Measurements from ENCODE around the gene CLMN. TPM values are rescaled to one million over a fixed set of nuclear protein-coding genes. Genes with fewer than 3 reads are reported as not detected.

The CLMN gene
- total and polyA plus RNA-seq, 2 experiments from 2014 or later, result 15.7 to 40.0 TPM

DNA sequence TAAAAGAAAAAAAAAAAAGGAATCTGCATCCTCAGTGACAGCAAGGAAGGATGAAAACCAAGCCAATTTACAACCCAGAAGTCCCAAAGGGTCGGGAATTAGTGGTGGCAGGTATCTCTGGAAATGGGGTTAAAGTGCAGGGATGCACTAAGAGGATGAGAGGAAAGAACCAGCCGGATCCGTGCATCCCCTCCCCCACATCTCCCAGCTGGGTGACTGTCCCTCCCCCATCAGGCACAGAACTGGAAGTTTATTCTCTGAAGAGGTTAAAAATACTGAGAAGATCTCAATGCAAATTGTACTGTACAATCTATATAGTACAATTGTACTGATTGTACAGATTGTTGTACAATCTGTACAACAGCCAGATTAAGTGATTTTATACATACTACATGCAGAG, 15.4 kb downstream of the CLMN start:
- H3K36me3 ChIP-seq (replicated peaks; ENCODE audit: insufficient read depth, low read depth), result no peaks in the 10 kb centered on the region
- no peak for DNase-seq (ENCODE audit: low spot score)
- H4K20me1 ChIP-seq (ENCODE audit: insufficient read depth, poor library complexity, severe bottlenecking), result no peaks in the 10 kb centered on the region
- no peaks in the 10 kb centered on the region for H3K9me3 ChIP-seq (ENCODE audit: low read depth)
- peaks cover 23% of the 10 kb centered on the region for H3K79me2 ChIP-seq
- WGBS (ENCODE audit: low lambda C conversion rate, missing lambda C conversion rate), result 63% methylated on average over 3 of the region's 3 CpGs
- H3K4me3 ChIP-seq, result no peak overlapping the region
- peaks cover 14% of the 10 kb centered on the region for H3K4me1 ChIP-seq (ENCODE audit: insufficient read depth)
- no peaks in the 10 kb centered on the region for H3K27me3 ChIP-seq
- no peaks in the 10 kb centered on the region for H3K9me2 ChIP-seq (replicated peaks; ENCODE audit: insufficient read depth)
- TF ChIP-seq EZH2 (IDR thresholded peaks at IDR 0.05; ENCODE audit: borderline replicate concordance), result no peak
- TF ChIP-seq EZH2phosphoT487 (IDR thresholded peaks at IDR 0.05; ENCODE audit: low read depth, severe bottlenecking, unreplicated experiment), result no peak
- TF ChIP-seq, protein P1, sequence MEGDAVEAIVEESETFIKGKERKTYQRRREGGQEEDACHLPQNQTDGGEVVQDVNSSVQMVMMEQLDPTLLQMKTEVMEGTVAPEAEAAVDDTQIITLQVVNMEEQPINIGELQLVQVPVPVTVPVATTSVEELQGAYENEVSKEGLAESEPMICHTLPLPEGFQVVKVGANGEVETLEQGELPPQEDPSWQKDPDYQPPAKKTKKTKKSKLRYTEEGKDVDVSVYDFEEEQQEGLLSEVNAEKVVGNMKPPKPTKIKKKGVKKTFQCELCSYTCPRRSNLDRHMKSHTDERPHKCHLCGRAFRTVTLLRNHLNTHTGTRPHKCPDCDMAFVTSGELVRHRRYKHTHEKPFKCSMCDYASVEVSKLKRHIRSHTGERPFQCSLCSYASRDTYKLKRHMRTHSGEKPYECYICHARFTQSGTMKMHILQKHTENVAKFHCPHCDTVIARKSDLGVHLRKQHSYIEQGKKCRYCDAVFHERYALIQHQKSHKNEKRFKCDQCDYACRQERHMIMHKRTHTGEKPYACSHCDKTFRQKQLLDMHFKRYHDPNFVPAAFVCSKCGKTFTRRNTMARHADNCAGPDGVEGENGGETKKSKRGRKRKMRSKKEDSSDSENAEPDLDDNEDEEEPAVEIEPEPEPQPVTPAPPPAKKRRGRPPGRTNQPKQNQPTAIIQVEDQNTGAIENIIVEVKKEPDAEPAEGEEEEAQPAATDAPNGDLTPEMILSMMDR (IDR thresholded peaks at IDR 0.05; ENCODE audit: poor library complexity), result no peak
- H3K27ac ChIP-seq, result no peak overlapping the region
- no peak overlapping the region for H3K4me2 ChIP-seq
- H2AFZ ChIP-seq, result no peak overlapping the region

DNA sequence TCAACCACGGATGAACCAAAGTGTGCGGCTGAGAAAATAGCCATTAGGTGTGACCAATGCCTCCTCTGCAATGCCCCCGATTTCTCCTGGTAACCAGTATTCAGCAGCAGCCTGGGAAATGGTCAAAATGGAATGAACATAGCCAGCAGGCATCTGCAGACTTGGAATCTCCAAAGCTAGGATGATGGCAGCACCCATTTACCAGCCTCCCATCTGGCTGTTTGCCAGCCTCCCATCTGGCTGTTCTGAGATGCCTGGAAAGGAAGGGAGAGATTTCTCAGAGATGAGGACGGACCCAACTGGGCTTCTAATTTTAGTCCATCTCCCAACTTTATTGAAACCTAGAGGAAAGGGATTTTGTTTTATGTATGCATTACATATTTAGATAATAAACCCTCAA, 16.2 kb downstream of the CLMN start:
- no peak overlapping the region for H3K4me2 ChIP-seq
- H3K27ac ChIP-seq, result no peak overlapping the region
- TF ChIP-seq, protein P1 (IDR thresholded peaks at IDR 0.05; ENCODE audit: poor library complexity), result no peak
- TF ChIP-seq EZH2phosphoT487 (IDR thresholded peaks at IDR 0.05; ENCODE audit: low read depth, severe bottlenecking, unreplicated experiment), result no peak
- TF ChIP-seq EZH2 (IDR thresholded peaks at IDR 0.05; ENCODE audit: borderline replicate concordance), result no peak

DNA sequence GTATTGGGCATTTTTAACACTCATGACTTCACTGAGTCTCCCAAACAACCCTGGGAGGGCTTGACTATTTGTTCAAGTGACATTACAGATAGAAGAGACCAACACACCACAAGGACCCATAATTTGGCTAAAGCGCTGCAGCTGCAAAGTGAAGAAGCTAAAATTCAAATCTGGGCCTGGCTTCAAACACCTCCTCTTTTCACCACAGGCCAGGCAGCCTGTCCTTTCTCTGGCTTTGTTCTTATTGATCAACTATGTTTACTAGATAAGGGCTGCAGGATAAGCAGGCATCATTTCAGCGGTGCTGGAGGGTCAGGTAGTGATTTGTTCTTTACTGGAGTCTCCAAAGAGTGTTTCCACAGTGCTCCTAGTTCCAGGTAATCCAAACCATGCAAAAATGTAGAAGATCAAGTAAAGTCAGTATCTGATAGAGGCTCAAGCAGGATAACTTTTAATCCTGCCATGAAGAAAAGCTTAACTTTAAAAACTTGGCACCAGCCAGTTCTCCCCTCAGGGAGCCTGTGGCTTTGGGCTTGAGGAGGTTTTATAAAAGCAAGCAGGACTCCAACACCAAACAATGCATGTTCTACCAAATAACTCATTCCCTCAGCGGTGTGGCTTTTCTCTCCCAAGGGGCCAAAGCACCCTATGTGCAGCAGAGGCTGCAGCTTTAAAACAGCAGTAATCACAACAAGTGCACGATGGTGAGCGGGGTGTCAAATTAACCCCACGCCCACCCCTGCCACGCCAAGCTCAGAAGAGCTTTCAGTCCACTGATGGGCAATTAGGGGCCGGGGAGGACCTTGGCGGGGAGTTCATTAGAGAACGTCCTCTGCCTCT, 16.8 kb downstream of the CLMN start:
- Histone ChIP-seq H3K79me2 (peaks cover 23% of the 10 kb centered on the region), H3K4me2 (no peak overlapping the region), H3K27me3 (no peaks in the 10 kb centered on the region), H4K20me1 (ENCODE audit: insufficient read depth, poor library complexity, severe bottlenecking) (no peaks in the 10 kb centered on the region), H3K9me2 (replicated peaks; ENCODE audit: insufficient read depth) (no peaks in the 10 kb centered on the region), H3K27ac (no peak overlapping the region), H2AFZ (no peak overlapping the region), H3K4me3 (no peak overlapping the region), H3K4me1 (ENCODE audit: insufficient read depth) (peaks cover 14% of the 10 kb centered on the region), H3K9me3 (ENCODE audit: low read depth) (no peaks in the 10 kb centered on the region), H3K36me3 (replicated peaks; ENCODE audit: insufficient read depth, low read depth) (no peaks in the 10 kb centered on the region)
- TF ChIP-seq EZH2phosphoT487 (IDR thresholded peaks at IDR 0.05; ENCODE audit: low read depth, severe bottlenecking, unreplicated experiment) (no peak), EZH2 (IDR thresholded peaks at IDR 0.05; ENCODE audit: borderline replicate concordance) (no peak)
- TF ChIP-seq, protein P1 (IDR thresholded peaks at IDR 0.05; ENCODE audit: poor library complexity), result no peak
- DNase-seq (ENCODE audit: low spot score), result no peak
- WGBS (ENCODE audit: low lambda C conversion rate, missing lambda C conversion rate), result 71% methylated on average over 10 of the region's 10 CpGs

More for the DNA sequence above, 16.2 kb downstream of the CLMN start:
- Histone ChIP-seq H3K9me2 (replicated peaks; ENCODE audit: insufficient read depth) (no peaks in the 10 kb centered on the region), H2AFZ (no peak overlapping the region), H3K36me3 (replicated peaks; ENCODE audit: insufficient read depth, low read depth) (no peaks in the 10 kb centered on the region), H3K4me3 (no peak overlapping the region), H3K4me1 (ENCODE audit: insufficient read depth) (peaks cover 14% of the 10 kb centered on the region), H4K20me1 (ENCODE audit: insufficient read depth, poor library complexity, severe bottlenecking) (no peaks in the 10 kb centered on the region), H3K79me2 (peaks cover 23% of the 10 kb centered on the region), H3K9me3 (ENCODE audit: low read depth) (no peaks in the 10 kb centered on the region), H3K27me3 (no peaks in the 10 kb centered on the region)
- WGBS (ENCODE audit: low lambda C conversion rate, missing lambda C conversion rate), result 93% methylated on average over 4 of the region's 4 CpGs
- DNase-seq (ENCODE audit: low spot score), result no peak
